Mesodermal cell (in vitro differentiated cells): ENCODE measurements around the gene CPSF2.
"Not testable (repeated sequence)": the region's sequence is repeated elsewhere in the genome, so short reads cannot be mapped to it uniquely, and the experiment has no call there.

Experiments
- H3K27ac ChIP-seq: 2 replicates; pipeline ENCODE4 v1.7.0; 2013; ENCODE audit warnings: mild to moderate bottlenecking, low read depth, low read length, moderate library complexity; ENCODE audit not compliant: severe bottlenecking
- H3K36me3 ChIP-seq: 2 replicates; pipeline ENCODE4 v1.7.1; 2013; ENCODE audit warnings: mild to moderate bottlenecking, low read length, moderate library complexity; ENCODE audit not compliant: control insufficient read depth, insufficient read depth
- H3K4me1 ChIP-seq: one replicate; pipeline ENCODE4 v1.7.1; 2013; ENCODE audit warnings: mild to moderate bottlenecking, low read length; ENCODE audit not compliant: insufficient read depth, control insufficient read depth, poor library complexity, severe bottlenecking
- H3K4me3 ChIP-seq: 2 replicates; pipeline ENCODE4 v1.7.0; 2013; ENCODE audit warnings: low read length, control low read depth, mild to moderate bottlenecking; ENCODE audit not compliant: insufficient read depth, poor library complexity, severe bottlenecking; ENCODE audit errors: extremely low read depth
- H3K9me3 ChIP-seq: 2 replicates; pipeline ENCODE4 v1.7.1; 2013; ENCODE audit warnings: mild to moderate bottlenecking, low read length, moderate library complexity; ENCODE audit not compliant: control insufficient read depth
- WGBS, 2 experiments: methylation state at CpG; one replicate each; pipeline ENCODE4 v1.1.5; 2013; ENCODE audit warnings: missing lambda C conversion rate in 2 of 2; ENCODE audit not compliant: insufficient coverage in 2 of 2; 5-methylcytosine and 5-hydroxymethylcytosine counted together

CPSF2 gene

GRCh38 chr14:92198804-92199203 lies 77.0 kb downstream of the CPSF2 start:
- Histone ChIP-seq H3K9me3 (no peaks in the 10 kb centered on the region), H3K27ac (no peak overlapping the region), H3K4me3 (no peak overlapping the region), H3K36me3 (no peaks in the 10 kb centered on the region), H3K4me1 (no peaks in the 10 kb centered on the region)
- WGBS, 2 experiments, result 73 to 80% methylated on average over 5 of the region's 5 CpGs

GRCh38 chr14:92199763-92200162 lies 78.0 kb downstream of the CPSF2 start:
- no peaks in the 10 kb centered on the region for H3K36me3 ChIP-seq
- WGBS, 2 experiments, result 44 to 60% methylated on average over 1 to 3 of the region's 6 CpGs

GRCh38 chr14:92203116-92203515 lies 81.3 kb downstream of the CPSF2 start:
- 82 to 85% methylated on average over 2 to 4 of the region's 7 CpGs for WGBS, 2 experiments
- Histone ChIP-seq H3K4me3 (no peak overlapping the region), H3K27ac (no peak overlapping the region), H3K36me3 (no peaks in the 10 kb centered on the region), H3K9me3 (no peaks in the 10 kb centered on the region), H3K4me1 (no peaks in the 10 kb centered on the region)

More at GRCh38 chr14:92199763-92200162, 78.0 kb downstream of the CPSF2 start:
- no peak overlapping the region for H3K27ac ChIP-seq
- no peaks in the 10 kb centered on the region for H3K4me1 ChIP-seq
- no peak overlapping the region for H3K4me3 ChIP-seq
- H3K9me3 ChIP-seq, result no peaks in the 10 kb centered on the region

- Histone ChIP-seq H3K9me3 (no peaks in the 10 kb centered on the region), H3K4me3 (no peak overlapping the region), H3K36me3 (no peaks in the 10 kb centered on the region), H3K27ac (no peak overlapping the region), H3K4me1 (no peaks in the 10 kb centered on the region)
- WGBS, 2 experiments, result 56 to 88% methylated on average over 1 to 2 of the region's 2 CpGs
Observed at GRCh38 chr14:92204792-92205191, 83.0 kb downstream of the CPSF2 start.

GRCh38 chr14:92207012-92207927 lies 85.5 kb downstream of the CPSF2 start:
- WGBS, 2 experiments, result 55 to 72% methylated on average over 12 to 15 of the region's 17 CpGs
- H3K4me1 ChIP-seq, result no peaks in the 10 kb centered on the region
- no peaks in the 10 kb centered on the region for H3K36me3 ChIP-seq
- no peak overlapping the region for H3K27ac ChIP-seq
- no peak overlapping the region for H3K4me3 ChIP-seq
- no peaks in the 10 kb centered on the region for H3K9me3 ChIP-seq

- no peak overlapping the region for H3K27ac ChIP-seq
- H3K4me1 ChIP-seq, result no peaks in the 10 kb centered on the region
- no peak overlapping the region for H3K4me3 ChIP-seq
- 91 to 100% methylated on average over 4 to 5 of the region's 6 CpGs for WGBS, 2 experiments
- H3K36me3 ChIP-seq, result no peaks in the 10 kb centered on the region
- H3K9me3 ChIP-seq, result no peaks in the 10 kb centered on the region
Observed at GRCh38 chr14:92207928-92208265, 86.1 kb downstream of the CPSF2 start.

GRCh38 chr14:92209141-92209540 lies 87.4 kb downstream of the CPSF2 start:
- Histone ChIP-seq H3K27ac (no peak overlapping the region), H3K36me3 (no peaks in the 10 kb centered on the region), H3K4me1 (no peaks in the 10 kb centered on the region), H3K4me3 (no peak overlapping the region), H3K9me3 (no peaks in the 10 kb centered on the region)
- WGBS, 2 experiments, result 80 to 85% methylated on average over 13 to 14 of the region's 14 CpGs

- H3K27ac ChIP-seq, H3K4me1 ChIP-seq, H3K36me3 ChIP-seq, H3K9me3 ChIP-seq, H3K4me3 ChIP-seq: not testable (repeated sequence)
- 100% methylated on average over 1 to 2 of the region's 3 CpGs for WGBS, 2 experiments
Observed at GRCh38 chr14:92213125-92213524, 91.4 kb downstream of the CPSF2 start.

- Histone ChIP-seq H3K4me1 (no peaks in the 10 kb centered on the region), H3K9me3 (no peaks in the 10 kb centered on the region), H3K27ac (no peak overlapping the region), H3K36me3 (no peaks in the 10 kb centered on the region), H3K4me3 (no peak overlapping the region)
- 92 to 93% methylated on average over 5 of the region's 5 CpGs for WGBS, 2 experiments
Observed at GRCh38 chr14:92215579-92215978, 93.8 kb downstream of the CPSF2 start.

GRCh38 chr14:92217936-92218335 lies 96.2 kb downstream of the CPSF2 start:
- Histone ChIP-seq H3K4me3 (no peak overlapping the region), H3K27ac (no peak overlapping the region), H3K4me1 (no peaks in the 10 kb centered on the region), H3K9me3 (no peaks in the 10 kb centered on the region), H3K36me3 (no peaks in the 10 kb centered on the region)
- whole genome bisulfite sequencing, 2 experiments, result no CpG with 5 or more reads among the region's 1 CpG
